CD1c-positive myeloid dendritic cell (primary cell): Measurements from ENCODE around the gene NLRP5.
"Not testable (repeated sequence)": the region's sequence is repeated elsewhere in the genome, so short reads cannot be mapped to it uniquely, and the experiment has no call there.

Source experiments
- DNase-seq: peaks from one replicate; pipeline ENCODE4 v3.0.0-alpha.2; 2016; ENCODE audit errors: extremely low spot score

Gene NLRP5

DNA sequence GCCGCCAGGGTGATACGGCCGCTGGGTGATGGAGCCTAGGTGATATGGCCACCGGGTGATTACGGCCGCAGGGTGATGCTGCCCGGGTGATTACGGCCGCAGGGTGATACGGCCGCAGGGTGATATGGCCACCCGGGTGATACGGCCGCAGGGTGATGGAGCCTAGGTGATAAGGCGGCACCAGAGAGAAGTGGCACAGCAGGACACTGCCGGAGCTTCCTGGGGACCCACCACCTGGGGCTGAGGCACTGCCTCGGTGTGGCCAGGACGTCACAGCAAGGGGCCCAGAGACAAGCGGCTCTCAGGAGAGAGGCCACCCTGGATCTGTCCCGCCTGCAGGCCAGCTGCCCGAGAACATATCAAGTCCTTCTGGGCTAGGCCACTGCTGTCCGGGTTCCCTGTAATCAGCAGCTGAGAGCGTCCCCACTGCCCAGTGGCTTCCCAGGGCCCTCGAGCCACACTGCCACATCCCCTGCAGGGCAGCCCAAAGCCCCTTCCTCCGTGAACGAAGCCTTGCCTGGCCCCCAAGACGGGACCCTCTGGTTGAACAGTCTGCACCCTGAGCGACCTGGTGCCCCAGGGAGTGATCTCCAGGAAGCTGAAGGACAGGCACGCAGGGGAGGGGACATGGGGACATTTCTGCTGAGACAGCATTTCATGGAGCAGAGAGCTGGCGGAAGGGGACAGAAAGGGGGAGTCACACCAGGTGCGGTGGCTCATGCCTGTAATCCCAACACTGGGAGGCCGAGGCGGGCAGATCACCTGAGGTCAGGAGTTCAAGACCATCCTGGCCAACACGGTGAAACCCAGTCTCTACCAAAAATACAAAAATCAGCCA lies 112.4 kb downstream of the NLRP5 start:
- DNase-seq = no peak

DNA sequence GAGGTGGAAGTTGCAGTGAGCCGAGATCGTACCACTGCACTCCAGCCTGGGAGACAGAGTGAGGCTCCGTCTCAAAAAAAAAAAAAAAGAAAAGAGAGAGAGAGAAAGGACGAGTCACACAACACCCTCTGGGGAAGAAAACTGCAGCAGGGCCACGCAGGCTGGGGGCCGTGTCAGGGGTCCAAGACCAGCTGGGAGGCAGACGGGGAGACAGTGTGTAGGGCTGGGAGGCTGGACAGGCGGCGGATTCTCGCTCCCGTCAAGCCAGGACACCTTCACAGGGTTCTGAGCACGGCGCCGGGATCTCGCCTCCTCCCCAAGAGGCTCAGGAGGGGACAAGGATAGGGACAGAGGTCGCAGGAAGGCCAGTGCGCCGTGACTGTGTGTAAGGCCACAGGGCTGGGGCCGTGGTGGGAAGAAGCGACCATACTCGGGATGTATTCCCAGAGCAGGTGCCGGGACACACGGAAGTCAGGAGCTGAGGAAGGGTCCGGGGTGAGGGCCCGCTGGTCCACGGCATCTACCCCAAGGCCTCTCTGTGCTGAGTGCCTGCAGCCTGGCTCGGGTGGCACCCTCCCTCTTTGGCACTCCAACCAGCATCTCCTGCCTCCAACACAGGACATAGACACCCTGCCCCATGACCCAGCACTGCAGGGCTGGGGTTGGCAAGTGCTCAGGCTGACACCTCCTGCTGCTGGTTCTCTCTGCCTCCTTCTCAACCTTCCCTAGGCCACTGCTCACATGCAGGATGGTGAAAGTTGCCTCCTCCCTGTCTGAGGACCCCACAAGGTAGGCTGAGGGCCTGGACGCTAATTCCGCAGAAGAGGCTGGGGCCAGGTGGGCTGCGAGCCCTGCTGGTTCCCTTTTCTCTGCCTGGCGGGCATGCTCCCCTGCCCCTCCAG lies 113.3 kb downstream of the NLRP5 start:
- no peak for DNase-seq

- DNase-seq = no peak
Measured at GRCh38 chr19:56101095-56101494, 114.5 kb downstream of the NLRP5 start.

DNA sequence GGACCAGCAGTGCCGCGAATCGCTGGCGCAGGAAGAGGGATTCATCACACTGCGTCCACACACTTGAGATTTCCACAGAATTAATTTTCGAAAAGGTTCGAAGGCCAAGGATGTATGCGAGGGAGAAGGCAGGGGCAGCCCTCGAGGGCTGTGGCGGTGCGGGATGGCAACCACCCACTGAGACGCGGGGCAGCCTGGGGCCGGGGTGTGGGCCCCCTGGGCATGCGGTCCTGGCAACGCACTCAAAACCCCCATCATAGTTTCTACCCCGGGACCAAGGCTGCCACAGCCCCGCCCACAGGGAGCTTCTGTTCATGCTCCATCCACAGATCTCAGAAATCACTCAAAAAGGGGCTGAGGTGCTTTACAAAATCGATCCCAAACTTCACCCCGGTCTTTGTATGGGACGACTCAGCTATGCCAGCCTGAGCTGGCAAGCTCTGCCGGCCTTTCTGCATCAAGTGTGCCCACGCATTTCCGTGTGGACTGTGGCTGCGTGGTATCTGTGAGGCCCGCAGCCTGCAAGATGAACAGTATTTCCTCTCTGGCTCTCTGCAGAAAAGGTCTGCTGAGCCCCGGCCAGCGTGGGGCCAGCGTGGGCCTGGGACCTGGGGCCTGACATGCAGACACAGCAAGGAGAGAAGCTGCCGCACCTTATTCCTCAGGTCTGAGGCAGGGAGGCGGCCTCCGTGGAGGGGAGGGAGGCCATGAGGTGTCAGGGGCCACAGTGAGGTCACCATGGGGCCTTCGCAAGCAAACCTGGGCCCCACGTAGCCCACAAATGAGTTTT lies 115.4 kb downstream of the NLRP5 start:
- no peak for DNase-seq

- DNase-seq = no peak
Measured at GRCh38 chr19:56103027-56103614, 116.5 kb downstream of the NLRP5 start.

DNA sequence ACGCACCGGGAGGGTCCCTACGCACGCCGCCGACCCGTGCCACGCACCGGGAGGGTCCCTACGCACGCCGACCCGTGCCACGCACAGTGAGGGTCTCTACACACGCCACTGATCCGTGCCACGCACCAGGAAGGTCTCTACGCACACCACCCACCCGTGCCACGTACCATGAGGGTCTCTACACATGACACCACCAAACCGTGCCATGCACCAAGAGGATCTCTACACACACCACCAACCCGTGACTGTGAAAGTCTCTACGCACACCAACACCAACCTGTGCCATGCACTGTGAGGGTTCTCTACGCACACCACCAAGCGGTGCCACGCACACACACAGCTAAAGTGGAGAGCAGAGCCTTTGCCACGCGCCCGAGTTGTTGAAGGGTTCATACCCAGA lies 117.8 kb downstream of the NLRP5 start:
- no peak for DNase-seq

DNA sequence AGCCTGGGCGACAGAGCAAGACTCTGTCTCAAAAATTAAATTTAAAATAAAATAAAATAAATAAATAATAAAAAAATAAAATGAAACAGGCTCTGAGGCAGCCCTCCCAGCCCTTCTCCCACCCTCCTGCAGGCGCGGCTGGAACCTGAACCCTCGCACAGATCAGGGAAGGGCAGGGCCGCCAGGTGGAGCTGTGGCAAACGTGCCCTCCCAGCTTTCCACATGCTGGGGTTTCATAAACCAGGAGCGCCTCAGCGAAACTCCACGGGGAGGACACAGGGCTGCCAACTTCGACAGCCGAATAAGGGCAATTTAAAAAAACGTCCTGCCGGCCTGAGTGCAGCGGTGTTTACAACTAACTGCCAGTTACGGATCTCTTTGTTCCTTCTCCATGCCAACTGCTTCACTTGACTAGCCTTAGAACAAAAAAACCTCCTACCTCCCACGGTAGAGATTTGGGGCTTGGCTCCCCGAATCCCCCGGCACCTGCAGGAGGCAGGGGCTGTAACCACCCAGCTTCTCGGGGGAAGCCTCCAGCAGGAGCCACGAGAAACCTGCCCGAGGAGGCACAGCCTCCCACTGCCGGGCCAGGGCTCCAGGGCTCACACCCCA lies 118.6 kb downstream of the NLRP5 start:
- DNase-seq = peak; percentile 71

DNA sequence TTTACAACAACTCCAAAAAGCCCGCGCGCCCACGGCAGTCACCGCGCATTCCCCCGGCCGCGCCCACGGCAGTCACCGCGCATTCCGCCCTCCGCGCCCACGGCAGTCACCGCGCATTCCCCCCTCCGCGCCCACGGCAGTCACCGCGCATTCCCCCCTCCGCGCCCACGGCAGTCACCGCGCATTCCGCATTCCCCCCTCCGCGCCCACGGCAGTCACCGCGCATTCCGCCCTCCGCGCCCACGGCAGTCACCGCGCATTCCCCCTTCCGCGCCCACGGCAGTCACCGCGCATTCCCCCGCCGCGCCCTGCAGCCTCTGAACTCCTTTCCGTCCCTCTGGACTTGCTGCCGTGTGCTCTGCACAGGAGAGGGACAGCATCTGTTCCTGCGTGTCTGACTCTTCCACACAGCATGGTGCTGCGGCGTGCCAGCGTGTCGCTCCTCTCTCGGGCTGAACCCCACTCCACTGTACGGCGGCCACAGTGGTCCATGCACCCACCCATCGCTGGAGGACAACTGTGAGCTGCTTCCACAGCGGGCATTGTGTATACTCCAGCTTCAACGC lies 119.3 kb downstream of the NLRP5 start:
- not testable (repeated sequence) for DNase-seq

DNA sequence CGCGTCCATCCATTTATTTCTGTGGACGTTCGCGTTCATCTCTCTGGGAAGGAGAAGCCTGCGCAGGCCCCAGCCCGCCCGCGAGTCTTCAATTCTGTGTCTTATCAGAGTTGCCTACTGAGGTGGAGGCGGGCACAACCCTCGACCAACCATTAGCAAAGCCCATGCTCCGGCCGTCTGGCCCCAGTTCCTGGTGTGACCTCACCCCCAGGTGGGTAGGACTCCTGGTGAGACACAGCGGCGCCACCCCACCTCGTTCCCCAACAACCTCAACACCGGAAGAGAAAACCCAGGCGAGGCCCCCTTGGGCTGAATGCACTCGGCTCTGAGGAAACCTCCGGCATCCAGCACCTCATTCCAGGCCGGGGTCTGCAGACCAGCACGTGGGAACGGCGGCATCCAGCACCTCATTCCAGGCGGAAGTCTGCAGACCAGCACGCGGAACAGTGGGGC lies 119.8 kb downstream of the NLRP5 start:
- DNase-seq = no peak

GRCh38 chr19:56106993-56107392 lies 120.4 kb downstream of the NLRP5 start:
- DNase-seq = no peak

GRCh38 chr19:56107626-56108351 lies 121.2 kb downstream of the NLRP5 start:
- no peak for DNase-seq

DNA sequence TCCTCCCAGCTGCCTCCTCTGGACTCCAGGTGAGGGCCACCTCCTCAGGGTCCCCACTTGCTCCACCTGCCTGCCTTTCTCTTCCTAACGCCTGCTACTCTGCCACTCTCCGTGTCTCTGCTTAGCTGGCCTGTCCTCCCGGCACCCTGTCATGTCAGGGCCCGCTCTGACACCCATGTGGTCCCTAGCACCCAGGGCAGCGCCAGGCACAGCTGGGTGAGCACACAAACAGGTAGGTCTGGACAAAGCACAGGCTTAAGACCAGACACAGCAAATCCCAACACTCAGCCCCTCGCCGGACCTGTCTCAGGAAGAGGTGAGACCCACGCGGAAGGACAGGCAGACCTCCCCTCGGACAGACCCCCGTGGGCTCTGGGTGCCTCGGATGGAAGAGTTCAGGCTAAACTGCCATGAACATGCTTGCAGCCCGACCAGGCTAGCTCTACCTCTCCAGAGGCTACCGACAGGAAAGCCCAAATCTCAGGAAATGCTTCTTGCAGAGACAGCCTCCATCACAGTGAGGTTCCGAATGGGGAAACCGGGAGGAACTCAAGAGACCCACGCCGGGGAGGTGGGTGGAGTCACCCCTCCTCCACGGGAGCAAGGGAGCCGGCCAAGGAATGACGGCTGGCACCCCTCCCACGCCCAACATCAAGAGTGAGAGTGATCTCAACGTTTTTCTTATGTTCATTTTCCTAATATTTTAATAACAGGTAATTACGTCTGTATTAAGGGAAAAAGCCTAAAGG lies 122.0 kb downstream of the NLRP5 start:
- no peak for DNase-seq

DNA sequence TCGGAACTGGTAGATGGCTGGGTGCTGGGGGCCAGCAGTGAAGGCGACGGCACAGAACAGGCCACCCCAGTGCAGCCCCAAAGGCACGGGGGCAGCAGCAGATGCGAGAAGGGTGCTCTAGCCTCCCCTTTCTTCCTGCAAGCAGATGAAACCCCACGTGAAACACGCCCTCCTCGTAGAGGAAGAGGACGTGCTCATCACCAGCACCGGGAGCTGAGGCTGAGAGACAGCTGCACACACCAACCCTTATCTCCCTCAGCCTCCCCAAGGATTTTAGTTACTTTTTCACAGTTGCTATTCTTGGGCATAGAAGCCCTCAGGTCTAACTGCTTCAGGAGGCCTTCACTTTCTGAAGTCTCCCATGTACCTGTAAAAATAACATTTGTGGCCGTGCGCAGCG lies 122.7 kb downstream of the NLRP5 start:
- no peak for DNase-seq

DNA sequence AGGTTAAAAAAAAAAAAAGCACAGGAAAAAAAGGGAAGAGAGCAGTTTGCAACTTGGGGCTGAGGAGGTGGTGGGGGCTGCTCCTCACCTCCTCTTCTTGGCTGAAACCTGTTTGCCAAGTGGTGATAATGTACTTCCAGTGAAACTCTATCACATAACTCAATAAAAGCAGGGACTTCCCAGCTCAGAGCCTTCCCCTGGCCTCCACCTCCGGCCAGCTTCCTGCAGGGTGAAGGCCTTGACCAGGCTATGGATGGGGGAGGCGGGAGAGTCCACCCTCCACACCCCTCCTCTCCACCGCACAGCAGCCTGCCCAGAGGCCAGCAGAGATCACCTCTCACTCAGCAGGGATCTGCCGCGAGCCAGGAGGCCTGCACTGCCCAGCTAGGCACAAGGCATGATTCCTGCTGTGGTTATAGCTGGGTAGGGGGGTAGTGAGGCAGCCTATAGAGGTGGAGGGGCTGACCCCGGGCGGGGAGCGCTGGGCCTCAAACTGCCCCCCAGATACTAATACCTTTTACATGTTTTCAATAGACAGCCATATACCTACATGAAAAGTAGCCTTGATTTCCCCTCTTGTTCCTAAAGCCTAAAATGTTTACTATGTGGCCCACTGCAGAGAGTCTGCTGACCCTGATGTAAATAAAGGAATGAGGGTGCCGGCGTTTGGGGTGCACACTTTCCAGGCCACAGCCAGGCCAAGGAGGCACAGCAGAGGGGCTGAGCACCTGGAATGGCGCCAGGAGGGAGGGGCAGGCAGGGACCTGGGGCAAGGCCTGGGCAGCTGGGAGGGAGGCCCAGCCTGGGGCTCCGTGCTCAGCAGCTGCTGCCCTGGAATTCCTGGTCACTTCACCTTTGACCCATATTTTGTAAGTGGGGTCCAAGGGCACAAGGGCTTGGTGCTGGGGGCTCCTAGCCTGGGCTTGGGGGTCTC lies 124.2 kb downstream of the NLRP5 start:
- DNase-seq = peak; percentile 44
